Mesenteric fat pad (tissue), 1 donor: Measurements from ENCODE around the gene FAM3A. TPM values are rescaled to one million over a fixed set of nuclear protein-coding genes. Genes with fewer than 3 reads are reported as not detected.
A peak's percentile ranks its signal among the peaks of the same experiment; 100 is the strongest.
"Not testable (repeated sequence)": the region's sequence is repeated elsewhere in the genome, so short reads cannot be mapped to it uniquely, and the experiment has no call there.

Experiments used
- DNase-seq: peaks from one replicate; pipeline ENCODE4 v3.0.0-alpha.2; 2020; ENCODE audit warnings: low spot score
- long read RNA-seq: library from polyadenylated mRNA; unstranded; transcript quantifications from one replicate; pipeline ENCODE4 v2.0.0, GENCODE V29; 2020
- total RNA-seq: library from RNA; stranded (reverse); fragmentation: NEBNext Ultra II Directional; extraction: Animal tissue kit (Norgen Biotek cat#: 25700); gene quantifications from one replicate; pipeline ENCODE4 v1.2.1, GENCODE V29; 2021
- donor health status: DM: yes; HTN: yes; CAD: no.

FAM3A gene
- total RNA-seq: 36.5 TPM
- long read RNA-seq, transcript FAM3A-222 (10 exons, 1,901 nt): minor isoform, 29 of 260 reads
- long read RNA-seq, transcript FAM3A-202 (10 exons, 1,712 nt): minor isoform, 58 of 260 reads
- long read RNA-seq, transcript FAM3A-201 (11 exons, 1,815 nt): minor isoform, 10 of 260 reads
- long read RNA-seq, transcript FAM3A-215 (9 exons, 1,800 nt): major isoform, 59 of 260 reads
- long read RNA-seq, partial matches to known transcripts: 32 of 260 reads
- long read RNA-seq, other reads (novel, unspliced or antisense): 50 of 260 reads

- peak; percentile 97 for DNase-seq
Observed at GRCh38 chrX:154515966-154516655, at the start of gene FAM3A. Gene FAM3A (minus strand): TSS chrX:154516232. CDS start chrX:154515772, 460 bp downstream.

- DNase-seq: not testable (repeated sequence)
Observed at GRCh38 chrX:154562295-154562694, 46.3 kb upstream of the FAM3A start.

GRCh38 chrX:154560326-154560725 lies 44.3 kb upstream of the FAM3A start:
- DNase-seq: not testable (repeated sequence)

GRCh38 chrX:154558896-154559295 lies 42.9 kb upstream of the FAM3A start:
- DNase-seq: not testable (repeated sequence)

- not testable (repeated sequence) for DNase-seq
Observed at GRCh38 chrX:154558060-154558690, 42.1 kb upstream of the FAM3A start.

GRCh38 chrX:154552112-154552806 lies 36.2 kb upstream of the FAM3A start:
- DNase-seq: not testable (repeated sequence)

GRCh38 chrX:154549766-154550165 lies 33.7 kb upstream of the FAM3A start:
- DNase-seq: no peak

GRCh38 chrX:154548028-154548316 lies 31.9 kb upstream of the FAM3A start:
- no peak for DNase-seq

GRCh38 chrX:154547245-154548027 lies 31.4 kb upstream of the FAM3A start, which contains the start of gene IKBKG:
Gene IKBKG (plus strand): TSS chrX:154547620. CDS start chrX:154552003, 4,383 bp downstream.
- peak; percentile 97 for DNase-seq

GRCh38 chrX:154546354-154547244 lies 30.6 kb upstream of the FAM3A start, which contains the start of gene G6PD:
Gene G6PD (minus strand): TSS chrX:154546846. CDS start chrX:154546155, 691 bp downstream.
- DNase-seq: no peak

- DNase-seq: no peak
Observed at GRCh38 chrX:154545673-154546274, 29.7 kb upstream of the FAM3A start.

GRCh38 chrX:154542723-154543424 lies 26.8 kb upstream of the FAM3A start:
- no peak for DNase-seq

- DNase-seq: no peak
Observed at GRCh38 chrX:154541896-154542722, 26.1 kb upstream of the FAM3A start.

GRCh38 chrX:154541589-154541895 lies 25.5 kb upstream of the FAM3A start:
- DNase-seq: no peak

- no peak for DNase-seq
Observed at GRCh38 chrX:154540897-154541535, 25.0 kb upstream of the FAM3A start.

GRCh38 chrX:154540365-154540764 lies 24.3 kb upstream of the FAM3A start:
- not testable (repeated sequence) for DNase-seq

- no peak for DNase-seq
Observed at GRCh38 chrX:154539077-154539476, 23.0 kb upstream of the FAM3A start.
